ENCODE results near the gene NOP53.

DNA sequence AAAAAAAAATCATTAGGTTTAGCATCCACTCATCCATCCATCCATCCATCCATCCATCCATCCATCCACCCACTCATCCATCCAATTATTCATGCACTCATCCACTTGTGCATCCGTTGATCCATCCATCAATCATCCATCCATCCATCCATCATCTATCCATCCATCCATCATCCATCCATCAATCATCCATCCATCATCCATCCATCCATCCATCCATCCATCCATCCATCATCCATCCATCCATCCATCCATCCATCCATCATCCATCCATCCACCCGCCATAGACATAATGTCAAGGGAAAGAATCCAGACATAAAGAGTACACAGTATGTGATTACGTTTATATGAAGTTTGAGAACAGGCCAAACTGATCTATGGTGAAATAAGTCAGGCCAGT, 24.2 kb downstream of the NOP53 start:
- TF ChIP-seq POLR2A (IDR thresholded peaks at IDR 0.05; ENCODE audit: low read depth, low read length): no peak
- no peak for TF ChIP-seq TAF1 (IDR thresholded peaks at IDR 0.05; ENCODE audit: borderline replicate concordance, low read depth, low read length)
